DND-41 (cell line): ENCODE results near the gene GBE1.

ENCODE experiments used
- ATAC-seq: fragments of 200-7000 bp; cut with Tn5 transposase; 3 replicates; pipeline ENCODE4 v1.9.1; 2021; ENCODE audit warnings: low read depth; ENCODE audit not compliant: insufficient read depth
- DNase-seq: peaks from one replicate; pipeline ENCODE4 v3.0.0-alpha.2; 2020
- H2AFZ ChIP-seq: 2 replicates; pipeline ENCODE4 v1.6.0; 2012; ENCODE audit warnings: low read depth, low read length
- H3K27ac ChIP-seq: 2 replicates; pipeline ENCODE4 v1.5.1; 2012; ENCODE audit warnings: low read length, inconsistent platforms
- H3K27me3 ChIP-seq: fragments of 200-600 bp; sonication (generic); 2 replicates; pipeline ENCODE4 v1.6.0; 2012; ENCODE audit warnings: low read length, mild to moderate bottlenecking, inconsistent platforms; ENCODE audit not compliant: insufficient read depth, poor library complexity
- H3K36me3 ChIP-seq: 2 replicates; pipeline ENCODE4 v1.5.1; 2012; ENCODE audit warnings: low read length, inconsistent platforms; ENCODE audit not compliant: insufficient read depth
- H3K4me1 ChIP-seq: 2 replicates; pipeline ENCODE4 v1.5.1; 2012; ENCODE audit warnings: mild to moderate bottlenecking, low read length; ENCODE audit not compliant: insufficient read depth
- H3K4me2 ChIP-seq: 2 replicates; pipeline ENCODE4 v1.6.0; 2012; ENCODE audit warnings: mild to moderate bottlenecking, moderate library complexity, low read length, inconsistent platforms; ENCODE audit not compliant: insufficient read depth
- H3K4me3 ChIP-seq, 2 experiments: fragments of 200-600 bp in 1 of 2; shearing (Covaris generic) in 1 of 2; 2 replicates each; pipeline ENCODE4 v1.5.1; 2012 to 2016; ENCODE audit warnings: inconsistent platforms in 2 of 2, low read length in 2 of 2, mild to moderate bottlenecking in 2 of 2, low read depth in 1 of 2, moderate library complexity in 1 of 2
- H3K79me2 ChIP-seq: 2 replicates; pipeline ENCODE4 v1.6.0; 2012; ENCODE audit warnings: low read length, inconsistent platforms; ENCODE audit not compliant: insufficient read depth
- H3K9ac ChIP-seq: 2 replicates; pipeline ENCODE4 v1.6.0; 2012; ENCODE audit warnings: low read depth, mild to moderate bottlenecking, inconsistent platforms, low read length, moderate library complexity
- H3K9me3 ChIP-seq: 2 replicates; pipeline ENCODE4 v1.5.1; 2012; ENCODE audit warnings: low read length, moderate library complexity, mild to moderate bottlenecking, inconsistent platforms; ENCODE audit not compliant: insufficient read depth, severe bottlenecking
- H4K20me1 ChIP-seq: 2 replicates; pipeline ENCODE4 v1.6.0; 2012; ENCODE audit warnings: low read length; ENCODE audit not compliant: insufficient read depth
- EZH2 ChIP-seq: IDR thresholded peaks from 3 replicates; pipeline ENCODE4 v1.6.1; 2012; ENCODE audit warnings: borderline replicate concordance, low read depth, mild to moderate bottlenecking, moderate library complexity, low read length, inconsistent platforms; ENCODE audit not compliant: severe bottlenecking
- TF ChIP-seq, protein P1 (sequence below): IDR thresholded peaks from 2 replicates; pipeline ENCODE4 v1.5.1; 2012; ENCODE audit warnings: borderline replicate concordance, low read length, moderate library complexity, mild to moderate bottlenecking; ENCODE audit not compliant: poor library complexity, severe bottlenecking; ENCODE audit errors: extremely low read depth

GBE1 gene

GRCh38 chr3:81492040-81492439 is 269.4 kb downstream of the GBE1 start:
- H2AFZ ChIP-seq: no peak overlapping the region
- no peak for ATAC-seq
- H3K4me1 ChIP-seq: no peaks in the 10 kb centered on the region
- no peak overlapping the region for H3K4me2 ChIP-seq
- no peak overlapping the region for H3K27ac ChIP-seq
- H3K36me3 ChIP-seq: peaks cover 63% of the 10 kb centered on the region
- H4K20me1 ChIP-seq: no peaks in the 10 kb centered on the region
- no peaks in the 10 kb centered on the region for H3K79me2 ChIP-seq
- H3K4me3 ChIP-seq: no peak overlapping the region
- H3K9ac ChIP-seq: no peak overlapping the region
- peaks cover 3% of the 10 kb centered on the region for H3K9me3 ChIP-seq
- DNase-seq: no peak
- TF ChIP-seq EZH2: no peak
- TF ChIP-seq, protein P1, sequence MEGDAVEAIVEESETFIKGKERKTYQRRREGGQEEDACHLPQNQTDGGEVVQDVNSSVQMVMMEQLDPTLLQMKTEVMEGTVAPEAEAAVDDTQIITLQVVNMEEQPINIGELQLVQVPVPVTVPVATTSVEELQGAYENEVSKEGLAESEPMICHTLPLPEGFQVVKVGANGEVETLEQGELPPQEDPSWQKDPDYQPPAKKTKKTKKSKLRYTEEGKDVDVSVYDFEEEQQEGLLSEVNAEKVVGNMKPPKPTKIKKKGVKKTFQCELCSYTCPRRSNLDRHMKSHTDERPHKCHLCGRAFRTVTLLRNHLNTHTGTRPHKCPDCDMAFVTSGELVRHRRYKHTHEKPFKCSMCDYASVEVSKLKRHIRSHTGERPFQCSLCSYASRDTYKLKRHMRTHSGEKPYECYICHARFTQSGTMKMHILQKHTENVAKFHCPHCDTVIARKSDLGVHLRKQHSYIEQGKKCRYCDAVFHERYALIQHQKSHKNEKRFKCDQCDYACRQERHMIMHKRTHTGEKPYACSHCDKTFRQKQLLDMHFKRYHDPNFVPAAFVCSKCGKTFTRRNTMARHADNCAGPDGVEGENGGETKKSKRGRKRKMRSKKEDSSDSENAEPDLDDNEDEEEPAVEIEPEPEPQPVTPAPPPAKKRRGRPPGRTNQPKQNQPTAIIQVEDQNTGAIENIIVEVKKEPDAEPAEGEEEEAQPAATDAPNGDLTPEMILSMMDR: no peak
- H3K27me3 ChIP-seq: no peaks in the 10 kb centered on the region

DNA sequence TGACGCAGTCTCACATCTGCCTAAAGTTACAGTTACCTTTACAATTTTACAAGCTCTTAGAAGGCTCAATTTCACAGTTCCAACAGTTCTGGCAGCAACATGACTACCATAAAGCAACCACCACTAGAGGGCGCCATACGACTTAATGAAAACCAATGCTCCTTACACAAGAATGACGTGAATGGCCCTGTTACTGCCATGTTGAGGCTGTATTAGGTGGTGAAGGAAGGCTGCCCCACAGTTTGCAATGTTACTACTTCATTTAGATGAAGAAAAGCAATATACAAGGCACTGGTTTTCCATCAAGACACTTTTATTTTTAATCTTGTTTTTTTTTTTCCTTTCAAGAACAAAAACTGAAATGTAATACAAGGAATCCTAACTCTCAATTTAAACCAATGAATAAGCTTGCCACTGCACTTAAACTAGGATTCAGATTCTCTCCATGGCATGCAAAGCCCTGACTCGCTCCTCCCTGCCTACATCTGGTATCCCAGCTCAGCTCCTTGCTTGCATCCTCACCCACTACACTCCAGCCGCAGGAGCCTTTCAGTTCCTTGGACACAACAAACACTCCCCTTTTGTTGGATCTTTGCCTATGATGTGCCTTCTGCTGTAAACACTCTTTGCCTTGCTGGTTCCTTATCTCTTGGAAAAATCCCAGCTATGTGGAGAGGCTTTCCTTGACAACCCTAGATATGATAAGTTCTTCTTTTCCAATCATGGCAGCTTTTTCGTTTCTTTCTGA is 270.7 kb downstream of the GBE1 start:
- peaks cover 50% of the 10 kb centered on the region for H3K36me3 ChIP-seq
- peak; percentile 98 for ATAC-seq
- H3K27ac ChIP-seq: no peak overlapping the region
- H3K9me3 ChIP-seq: peaks cover 3% of the 10 kb centered on the region
- no peak overlapping the region for H3K4me2 ChIP-seq
- peak; percentile 81 for DNase-seq
- H4K20me1 ChIP-seq: no peaks in the 10 kb centered on the region
- no peaks in the 10 kb centered on the region for H3K4me1 ChIP-seq
- H2AFZ ChIP-seq: no peak overlapping the region
- TF ChIP-seq, protein P1: peak; percentile 83
- no peak for TF ChIP-seq EZH2
- no peaks in the 10 kb centered on the region for H3K79me2 ChIP-seq
- no peaks in the 10 kb centered on the region for H3K27me3 ChIP-seq
- H3K4me3 ChIP-seq: no peak overlapping the region
- H3K9ac ChIP-seq: no peak overlapping the region

DNA sequence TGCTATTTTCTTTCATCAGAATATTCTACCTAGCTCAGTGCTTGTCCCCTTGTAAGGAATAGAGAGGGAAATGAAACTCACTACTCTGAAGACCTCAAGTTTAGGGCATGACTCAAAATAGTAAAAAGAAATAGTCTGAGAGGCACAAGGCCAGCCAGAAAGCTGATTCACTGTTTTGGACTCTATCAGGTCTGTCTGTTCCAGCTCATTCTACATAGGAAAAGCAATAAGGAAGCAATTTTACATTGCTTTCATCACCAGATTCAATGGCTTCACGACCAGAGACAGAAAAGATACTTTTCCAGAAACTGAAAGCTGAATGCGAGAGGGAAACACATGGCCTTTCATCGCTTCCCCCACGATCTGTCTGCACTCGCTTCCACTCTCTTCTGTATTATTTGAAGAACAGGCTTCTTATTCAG is 276.0 kb downstream of the GBE1 start:
- no peak overlapping the region for H3K27ac ChIP-seq
- H2AFZ ChIP-seq: no peak overlapping the region
- H3K36me3 ChIP-seq: peaks cover 23% of the 10 kb centered on the region
- no peaks in the 10 kb centered on the region for H3K27me3 ChIP-seq
- H3K9ac ChIP-seq: no peak overlapping the region
- DNase-seq: no peak
- no peak overlapping the region for H3K4me3 ChIP-seq
- TF ChIP-seq EZH2: no peak
- TF ChIP-seq, protein P1: no peak
- ATAC-seq: 0 out of 3 replicates have a peak, but pooled peaks have one; percentile 17
- H3K9me3 ChIP-seq: peaks cover 3% of the 10 kb centered on the region
- no peaks in the 10 kb centered on the region for H3K4me1 ChIP-seq
- H3K79me2 ChIP-seq: no peaks in the 10 kb centered on the region
- no peaks in the 10 kb centered on the region for H4K20me1 ChIP-seq
- H3K4me2 ChIP-seq: no peak overlapping the region
